HAP-1 (cell line): Measurements from ENCODE around the gene REG4.

Experiments
- DNase-seq, 2 experiments: peaks; one replicate each; pipeline ENCODE4 v3.0.0-alpha.2; 2016 to 2020; ENCODE audit warnings: low spot score in 2 of 2
- H3K27me3 ChIP-seq: fragments of 250-450 bp; sonication (Bioruptor Pico); 2 replicates; pipeline ENCODE4 v1.5.1; 2020; ENCODE audit warnings: low read depth, mild to moderate bottlenecking, moderate library complexity
- H3K36me3 ChIP-seq: fragments of 250-450 bp; sonication (Bioruptor Pico); replicated peaks from 2 replicates; pipeline ENCODE4 v1.5.1; 2020; ENCODE audit warnings: mild to moderate bottlenecking
- H3K4me1 ChIP-seq: fragments of 250-450 bp; sonication (Bioruptor Pico); 2 replicates; pipeline ENCODE4 v1.5.1; 2020; ENCODE audit warnings: mild to moderate bottlenecking
- H3K4me3 ChIP-seq: fragments of 250-450 bp; sonication (Bioruptor Pico); 2 replicates; pipeline ENCODE4 v1.5.1; 2020; ENCODE audit warnings: mild to moderate bottlenecking, moderate library complexity
- H3K9me3 ChIP-seq: fragments of 250-450 bp; sonication (Bioruptor Pico); 2 replicates; pipeline ENCODE4 v1.5.1; 2020; ENCODE audit warnings: mild to moderate bottlenecking, moderate library complexity
- in situ Hi-C: fragments of 300-500 bp; cut with MboI; formaldehyde crosslinking; loops from 3 replicates; pipeline ENCODE4 v1.14.3; 2020; ENCODE audit warnings: low sequenced_read_pairs, inconsistent platforms, mixed read lengths

Gene REG4

DNA sequence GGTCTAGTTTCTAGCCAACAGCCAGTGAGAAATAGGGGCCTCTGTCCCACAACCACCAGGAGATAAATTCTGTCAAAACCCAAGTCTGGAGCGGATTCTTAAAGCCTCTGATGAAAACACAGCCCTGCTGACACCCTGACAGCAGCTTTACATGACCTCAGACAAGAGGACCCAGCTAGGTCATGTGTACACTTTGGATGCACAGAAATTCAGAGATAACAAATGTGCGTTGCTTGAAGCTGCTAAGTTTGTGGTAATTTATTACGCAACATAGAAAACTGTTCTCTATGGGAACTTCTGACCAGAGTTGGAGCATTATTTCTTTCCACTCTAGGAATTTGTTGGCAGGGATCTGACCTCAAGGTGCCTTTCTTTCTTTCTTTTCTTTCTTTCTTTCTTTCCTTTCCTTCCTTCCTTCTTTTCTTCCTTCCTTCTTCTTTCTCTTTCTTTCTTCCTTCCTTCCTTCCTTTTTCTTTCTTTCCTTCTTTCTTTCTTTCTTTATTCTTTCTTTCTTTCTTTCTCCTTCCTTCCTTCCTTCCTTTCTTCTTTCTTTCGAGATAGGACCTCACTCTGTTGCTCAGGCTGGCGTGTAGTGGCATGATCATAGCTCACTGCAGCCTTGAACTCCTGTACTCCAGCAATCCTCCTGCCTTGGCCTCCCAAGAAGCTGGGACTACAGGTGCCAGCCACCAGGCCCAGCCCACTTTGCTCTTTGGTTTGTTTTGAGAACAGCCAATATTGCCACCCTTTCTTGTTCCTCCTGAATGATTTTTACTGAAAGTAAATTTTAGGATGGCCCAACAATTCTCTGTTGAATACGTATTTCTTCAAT, 27.7 kb downstream of the REG4 start:
- Histone ChIP-seq H3K4me1 (no peaks in the 10 kb centered on the region), H3K9me3 (no peaks in the 10 kb centered on the region), H3K4me3 (no peak overlapping the region), H3K27me3 (no peaks in the 10 kb centered on the region), H3K36me3 (no peaks in the 10 kb centered on the region)
- in situ Hi-C loops: no loop called here
- no peak for DNase-seq

DNA sequence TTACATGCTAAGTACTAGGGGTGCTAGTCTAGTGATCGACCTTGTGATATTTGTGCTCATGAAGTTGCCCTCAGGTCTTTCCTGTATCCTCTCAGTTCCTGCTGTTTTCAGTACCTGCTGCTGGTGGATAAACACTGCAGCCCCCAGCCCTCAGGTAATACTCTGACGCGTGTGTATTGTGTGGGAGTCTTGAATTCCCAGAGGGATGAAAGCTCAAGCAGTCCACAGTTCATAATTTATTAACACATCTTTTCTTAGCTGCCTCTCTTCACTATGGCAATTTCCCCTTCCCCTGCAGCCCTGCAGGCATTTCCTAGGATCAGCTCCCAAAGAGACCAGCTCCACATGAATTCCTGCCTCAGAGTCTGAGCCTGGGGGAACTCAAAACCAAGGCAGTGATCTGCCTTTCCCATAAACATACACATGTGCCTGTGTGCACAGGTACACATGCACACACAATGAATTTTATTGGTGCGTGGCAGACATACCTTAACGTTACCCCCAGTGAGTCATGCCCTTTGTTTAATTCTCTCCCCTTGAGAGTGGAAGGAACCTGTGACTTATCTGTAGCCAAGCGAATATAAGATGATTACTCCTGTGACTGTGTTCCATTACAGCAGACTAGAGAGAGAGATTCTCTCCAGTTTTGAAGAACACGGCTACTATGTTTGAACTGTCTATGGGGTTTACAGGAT, 28.5 kb downstream of the REG4 start:
- in situ Hi-C loops: no loop called here
- H3K27me3 ChIP-seq: no peaks in the 10 kb centered on the region
- H3K4me1 ChIP-seq: no peaks in the 10 kb centered on the region
- H3K36me3 ChIP-seq: no peaks in the 10 kb centered on the region
- H3K4me3 ChIP-seq: no peak overlapping the region
- H3K9me3 ChIP-seq: no peaks in the 10 kb centered on the region
- DNase-seq: no peak

DNA sequence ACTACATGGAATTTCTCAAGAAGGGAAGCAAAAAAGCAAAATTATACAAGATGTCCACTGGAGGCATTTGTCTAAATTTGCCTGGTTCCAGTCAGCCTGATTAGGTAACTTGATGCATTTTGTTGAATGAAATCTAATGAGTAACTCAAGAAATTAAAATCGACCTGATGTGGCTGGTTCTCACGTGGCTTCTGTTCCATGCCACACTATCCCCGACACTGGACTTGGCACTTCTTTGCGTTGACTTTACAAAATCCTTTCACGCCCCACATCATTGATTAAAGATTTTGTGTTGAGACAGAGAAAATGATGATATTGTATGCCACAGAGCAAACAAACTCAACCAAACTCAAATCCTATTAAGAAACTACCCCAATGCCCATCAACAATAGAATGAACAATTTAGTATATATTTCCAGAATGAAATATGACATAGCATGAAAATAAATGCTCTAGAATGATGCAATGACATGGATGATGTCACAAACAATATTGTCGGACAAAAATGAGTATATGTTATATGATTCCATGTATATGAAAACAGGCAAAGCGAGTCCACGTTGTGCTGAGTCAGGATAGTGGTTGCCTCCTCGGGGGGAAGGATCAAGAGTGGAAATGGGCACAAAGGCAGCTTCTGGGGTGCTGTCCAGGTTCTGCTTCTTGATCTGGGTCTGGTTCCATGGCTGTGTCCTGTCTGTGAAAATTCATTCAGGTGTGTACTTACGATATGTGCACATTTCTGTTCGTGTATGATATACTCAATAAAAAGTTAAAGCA, 29.6 kb downstream of the REG4 start:
- in situ Hi-C loops: no loop called here
- H3K4me1 ChIP-seq: no peaks in the 10 kb centered on the region
- no peak overlapping the region for H3K4me3 ChIP-seq
- H3K9me3 ChIP-seq: no peaks in the 10 kb centered on the region
- H3K27me3 ChIP-seq: no peaks in the 10 kb centered on the region
- H3K36me3 ChIP-seq: no peaks in the 10 kb centered on the region
- DNase-seq: no peak

- Histone ChIP-seq H3K4me1 (no peaks in the 10 kb centered on the region), H3K4me3 (no peak overlapping the region)
- DNase-seq: no peak
Observed at GRCh38 chr1:119779869-119780356, 31.3 kb downstream of the REG4 start.

DNA sequence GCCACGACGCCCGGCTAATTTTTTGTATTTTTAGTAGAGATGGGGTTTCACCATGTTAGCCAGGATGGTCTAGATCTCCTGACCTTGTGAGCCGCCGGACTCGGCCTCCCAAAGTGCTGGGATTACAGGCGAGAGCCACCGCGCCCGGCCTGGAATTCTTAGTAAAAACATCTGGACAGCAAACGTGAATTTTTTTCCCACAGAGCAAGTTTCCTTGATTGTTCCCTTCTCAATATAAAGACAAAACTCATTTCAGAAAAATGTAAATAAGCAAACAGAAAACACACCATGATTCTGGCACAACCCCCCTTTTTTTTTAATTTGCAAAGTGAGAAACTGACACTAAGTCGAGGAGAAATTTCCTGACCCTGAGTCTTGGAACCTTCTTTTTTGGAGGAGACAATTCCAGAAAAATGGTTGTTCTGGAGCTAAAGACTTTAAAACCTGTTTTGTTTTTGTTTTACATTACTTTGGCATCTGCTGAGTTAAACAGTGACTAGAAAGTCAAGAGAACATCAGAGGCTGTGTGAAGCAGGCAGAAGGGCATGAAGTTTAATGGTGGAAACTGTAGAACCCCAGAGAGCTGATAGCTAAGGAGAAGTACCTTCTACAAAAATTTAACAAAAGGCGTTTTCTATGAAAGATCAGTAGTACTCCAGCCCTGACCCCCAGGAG, 32.2 kb downstream of the REG4 start:
- peaks cover 5% of the 10 kb centered on the region; the same call in 1 of the 2 replicates for H3K4me1 ChIP-seq
- DNase-seq: no peak
- no peak overlapping the region for H3K4me3 ChIP-seq
- in situ Hi-C loops: no loop called here
- no peaks in the 10 kb centered on the region for H3K36me3 ChIP-seq
- no peaks in the 10 kb centered on the region for H3K27me3 ChIP-seq
- no peaks in the 10 kb centered on the region for H3K9me3 ChIP-seq

More at GRCh38 chr1:119779869-119780356, 31.3 kb downstream of the REG4 start:
- in situ Hi-C loops: no loop called here
- Histone ChIP-seq H3K27me3 (no peaks in the 10 kb centered on the region), H3K36me3 (no peaks in the 10 kb centered on the region), H3K9me3 (no peaks in the 10 kb centered on the region)

- no peaks in the 10 kb centered on the region for H3K9me3 ChIP-seq
- no peak overlapping the region for H3K4me3 ChIP-seq
- DNase-seq: no peak
- in situ Hi-C loops: no loop called here
- no peaks in the 10 kb centered on the region for H3K36me3 ChIP-seq
- no peaks in the 10 kb centered on the region for H3K27me3 ChIP-seq
- peaks cover 9% of the 10 kb centered on the region for H3K4me1 ChIP-seq
Observed at GRCh38 chr1:119778359-119778758, 32.9 kb downstream of the REG4 start.

DNA sequence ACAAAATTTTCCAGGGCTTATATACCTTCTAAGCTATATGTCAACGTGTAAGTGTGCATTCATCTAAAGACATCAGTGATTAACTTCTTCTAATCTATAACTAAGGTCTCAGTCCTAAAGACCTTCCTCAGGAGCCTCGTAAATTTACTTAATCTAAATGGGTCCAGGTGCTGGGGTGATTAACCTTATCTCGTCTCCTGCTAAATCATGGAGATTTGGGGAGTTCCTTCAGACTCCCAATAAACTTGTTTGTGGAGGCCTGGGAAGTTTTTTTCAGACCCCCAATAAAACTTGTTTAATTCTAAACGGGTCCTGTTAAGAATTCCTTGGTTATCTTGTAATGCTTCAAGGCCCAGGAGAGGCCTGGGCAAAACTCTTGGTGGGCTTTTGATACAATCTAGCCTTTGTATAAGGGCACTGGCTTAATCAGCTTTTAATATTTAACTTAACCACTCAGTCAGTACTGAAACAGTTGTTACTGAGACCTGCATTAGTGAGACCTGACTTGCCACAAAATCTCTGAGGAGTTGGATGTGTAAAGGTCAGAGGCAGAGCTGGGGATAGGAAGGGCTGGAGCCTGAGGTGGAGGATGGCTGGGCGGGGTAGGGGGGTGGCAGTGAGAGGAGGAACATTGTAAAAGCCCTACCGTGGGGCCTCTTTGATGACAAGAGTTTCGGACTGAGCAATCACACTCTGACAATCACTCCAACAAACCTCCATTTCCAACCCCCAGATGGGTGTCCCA, 36.3 kb downstream of the REG4 start:
- Histone ChIP-seq H3K9me3 (no peaks in the 10 kb centered on the region), H3K27me3 (no peaks in the 10 kb centered on the region), H3K4me1 (peaks cover 16% of the 10 kb centered on the region), H3K4me3 (no peak overlapping the region), H3K36me3 (no peaks in the 10 kb centered on the region)
- no peak for DNase-seq
- in situ Hi-C loops: no loop called here

GRCh38 chr1:119773711-119774241, 37.5 kb downstream of the REG4 start:
- Histone ChIP-seq H3K4me1 (peaks cover 16% of the 10 kb centered on the region), H3K36me3 (no peaks in the 10 kb centered on the region), H3K27me3 (no peaks in the 10 kb centered on the region), H3K9me3 (no peaks in the 10 kb centered on the region), H3K4me3 (no peak overlapping the region)
- peak; percentile 48 to 70 for DNase-seq
- in situ Hi-C loops: no loop called here

GRCh38 chr1:119772298-119772697, 39.0 kb downstream of the REG4 start:
- Histone ChIP-seq H3K27me3 (no peaks in the 10 kb centered on the region), H3K36me3 (no peaks in the 10 kb centered on the region), H3K4me3 (no peak overlapping the region), H3K4me1 (peaks cover 19% of the 10 kb centered on the region), H3K9me3 (no peaks in the 10 kb centered on the region)
- in situ Hi-C loops: no loop called here
- DNase-seq: no peak

DNA sequence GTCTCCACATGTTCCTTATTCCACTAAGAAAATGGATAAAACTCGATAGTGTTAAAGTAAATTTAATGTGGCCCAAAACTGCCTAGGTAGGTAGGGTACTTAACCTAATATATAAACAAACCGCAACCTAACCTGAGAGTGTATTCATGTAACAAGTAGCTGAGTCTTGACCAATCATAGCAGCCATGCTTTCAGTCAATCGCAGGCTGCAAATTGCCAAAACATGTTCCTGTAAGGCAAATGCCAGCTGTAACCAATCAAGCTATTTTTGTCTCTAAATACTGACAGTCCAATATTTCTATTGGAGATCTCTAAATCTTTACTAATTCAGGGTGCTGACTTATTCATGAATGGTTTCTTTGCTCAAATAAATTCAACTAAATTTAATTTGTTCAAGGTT, 39.5 kb downstream of the REG4 start:
- Histone ChIP-seq H3K36me3 (no peaks in the 10 kb centered on the region), H3K9me3 (no peaks in the 10 kb centered on the region), H3K4me3 (no peak overlapping the region), H3K27me3 (no peaks in the 10 kb centered on the region), H3K4me1 (peaks cover 22% of the 10 kb centered on the region)
- in situ Hi-C loops: no loop called here
- DNase-seq: no peak

- peaks cover 22% of the 10 kb centered on the region for H3K4me1 ChIP-seq
- no peaks in the 10 kb centered on the region for H3K9me3 ChIP-seq
- H3K36me3 ChIP-seq: no peaks in the 10 kb centered on the region
- no peak overlapping the region for H3K4me3 ChIP-seq
- DNase-seq: peak in 1 of 2 experiments; percentile 36
- in situ Hi-C loops: no loop called here
- peaks cover 4% of the 10 kb centered on the region; the same call in 1 of the 2 replicates for H3K27me3 ChIP-seq
Observed at GRCh38 chr1:119771016-119771415, 40.2 kb downstream of the REG4 start.

DNA sequence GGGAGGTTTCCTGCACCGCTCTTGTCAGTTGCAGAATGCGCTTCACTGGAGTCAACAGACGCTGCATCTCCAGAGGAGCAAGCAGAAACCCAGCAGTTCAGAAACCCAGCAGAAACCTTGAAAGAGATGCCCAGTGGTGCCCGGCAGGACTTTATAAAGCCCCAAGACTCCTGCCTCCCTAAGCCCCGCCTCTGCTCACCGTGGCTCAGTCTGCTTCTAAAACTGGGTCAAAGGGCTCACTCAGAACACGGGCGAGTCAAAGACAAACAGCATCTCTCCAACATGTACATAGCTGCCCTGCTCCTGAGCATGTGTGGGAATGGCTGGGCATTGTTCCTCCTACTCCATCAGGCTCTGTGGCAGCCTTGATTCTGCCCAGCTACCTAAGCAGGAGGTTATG, 42.5 kb downstream of the REG4 start, which contains the start of gene HMGCS2:
Gene HMGCS2 (minus strand): TSS at position 128 of the 400 bp plus-strand sequence. CDS start 61 bp downstream, at position 67.
- H3K4me3 ChIP-seq: no peak within 1 kb of the TSS

More for the DNA sequence above, 42.5 kb downstream of the REG4 start, which contains the start of gene HMGCS2:
- H3K9me3 ChIP-seq: no peaks in the 10 kb centered on the region
- DNase-seq: no peak
- peaks cover 4% of the 10 kb centered on the region; the same call in 1 of the 2 replicates for H3K27me3 ChIP-seq
- H3K36me3 ChIP-seq: no peaks in the 10 kb centered on the region
- peaks cover 17% of the 10 kb centered on the region for H3K4me1 ChIP-seq
- in situ Hi-C loops: no loop called here
